Renal cortex interstitium (tissue), 11 donors: ENCODE measurements around the gene FUT3. TPM values are rescaled to one million over a fixed set of nuclear protein-coding genes. Genes with fewer than 3 reads are reported as not detected.

Experiments
- DNase-seq, 11 donors: peaks; one replicate each; pipeline ENCODE4 v3.0.0-alpha.2; 2013; ENCODE audit warnings: low read depth in 9 of 11, low spot score in 4 of 11; ENCODE audit errors: extremely low read depth in 1 of 11
- polyA plus RNA-seq, 3 donors: library from polyadenylated mRNA; unstranded; fragments of 120-200 nt; gene quantifications; one replicate each; pipeline ENCODE4 v1.2.1, GENCODE V29; 2013; ENCODE audit not compliant: insufficient read length in 3 of 3

The FUT3 gene
- polyA plus RNA-seq, 3 donors, result 0.40 to 1.9 (median 0.89) TPM

DNA sequence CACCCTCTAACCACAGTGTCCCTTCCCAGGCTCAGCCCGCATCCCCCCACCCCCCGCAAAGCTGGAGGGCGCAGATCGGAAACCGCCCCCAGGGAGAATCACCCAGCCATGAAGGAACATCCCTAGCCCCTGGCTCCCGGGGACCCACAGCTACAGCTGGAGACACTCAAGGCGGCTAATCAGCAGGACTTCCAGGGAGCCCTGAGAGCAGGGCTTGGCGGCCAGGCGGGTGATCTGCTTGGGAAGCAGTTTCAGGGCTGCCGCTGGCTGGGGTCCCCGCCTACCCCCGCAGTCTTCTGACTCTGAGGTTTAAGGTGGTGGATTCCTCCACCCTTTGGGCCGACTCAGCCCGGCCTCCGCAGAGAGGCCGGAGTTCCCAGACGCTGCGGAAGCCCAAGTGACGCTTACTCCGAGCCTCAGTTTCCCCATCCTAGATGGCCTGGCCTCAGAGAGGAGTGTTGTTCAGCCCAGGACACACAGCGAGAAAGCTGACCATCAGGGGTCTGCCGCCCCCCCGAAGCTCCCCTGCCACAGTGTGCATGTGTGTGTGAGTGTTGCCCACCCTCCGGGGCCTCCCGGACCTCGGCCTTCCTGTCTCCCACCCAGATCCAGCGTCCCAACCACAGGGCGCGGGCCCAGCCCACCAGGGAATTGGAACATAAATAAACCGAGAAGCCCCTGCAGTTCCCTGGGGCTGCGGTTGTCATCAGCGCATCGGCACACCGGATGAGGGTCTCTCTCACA, 21.5 kb downstream of the FUT3 start:
- DNase-seq, result no peak

- DNase-seq, result peak in 10 of 11 donors; percentile 56 to 83 (median 76)
Measured at GRCh38 chr19:5828661-5829566, 22.3 kb downstream of the FUT3 start.

DNA sequence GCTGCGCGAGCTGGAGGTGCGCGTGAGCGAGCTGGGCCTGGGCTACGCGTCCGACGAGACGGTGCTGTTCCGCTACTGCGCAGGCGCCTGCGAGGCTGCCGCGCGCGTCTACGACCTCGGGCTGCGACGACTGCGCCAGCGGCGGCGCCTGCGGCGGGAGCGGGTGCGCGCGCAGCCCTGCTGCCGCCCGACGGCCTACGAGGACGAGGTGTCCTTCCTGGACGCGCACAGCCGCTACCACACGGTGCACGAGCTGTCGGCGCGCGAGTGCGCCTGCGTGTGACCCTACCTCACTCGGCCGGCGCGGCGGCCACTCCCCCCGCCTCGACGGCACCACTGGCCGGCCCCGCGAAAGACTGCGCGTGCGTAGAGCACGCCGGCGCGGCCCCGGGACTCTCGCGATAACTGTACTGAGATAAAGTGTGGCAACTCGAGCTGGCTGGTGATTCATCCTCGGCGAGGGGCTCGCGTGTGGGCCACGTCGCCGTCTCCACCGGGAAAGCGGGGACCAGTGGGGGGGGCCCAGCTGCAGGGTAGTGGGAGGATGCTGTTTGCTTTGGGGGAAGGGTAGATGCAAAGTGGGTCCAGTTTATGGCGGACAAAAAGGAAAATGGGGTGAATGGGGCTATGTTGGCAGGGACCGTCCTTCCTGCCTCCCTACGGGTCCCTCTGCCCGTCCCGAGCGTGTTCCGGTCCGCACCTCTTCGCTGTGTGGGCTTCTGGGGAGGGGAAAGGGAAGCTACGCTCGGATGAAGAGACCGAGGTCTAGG, 23.2 kb downstream of the FUT3 start:
- peak; percentile 88 to 94 (median 92) for DNase-seq

DNA sequence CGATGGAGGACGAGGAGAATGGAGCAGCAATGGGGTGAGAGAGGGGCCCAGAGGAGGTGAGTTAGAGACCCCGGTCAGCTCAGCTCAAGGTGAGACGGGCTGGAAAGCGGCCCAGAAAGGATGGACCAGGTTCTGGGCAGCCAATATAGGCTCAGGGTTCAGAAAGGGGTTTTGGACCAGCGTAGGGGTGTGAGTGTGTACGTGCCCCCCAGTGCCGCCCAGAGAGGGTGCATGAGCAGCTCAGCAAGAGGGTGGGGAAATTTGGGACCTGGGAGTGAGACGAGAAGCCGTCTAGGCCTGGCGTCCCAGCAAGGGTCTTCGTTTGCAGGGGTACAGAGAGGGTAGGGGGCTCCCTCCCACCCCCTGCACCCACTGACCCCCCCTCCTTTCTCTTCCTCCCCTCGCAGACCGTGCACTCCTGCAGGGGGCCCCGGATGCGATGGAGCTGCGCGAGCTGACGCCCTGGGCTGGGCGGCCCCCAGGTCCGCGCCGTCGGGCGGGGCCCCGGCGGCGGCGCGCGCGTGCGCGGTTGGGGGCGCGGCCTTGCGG, 23.8 kb downstream of the FUT3 start:
- no peak for DNase-seq

GRCh38 chr19:5826531-5827341, 24.5 kb downstream of the FUT3 start:
- DNase-seq, result peak in 8 of 11 donors; percentile 56 to 79 (median 76)

- no peak for DNase-seq
Measured at GRCh38 chr19:5825178-5825577, 26.1 kb downstream of the FUT3 start.

DNA sequence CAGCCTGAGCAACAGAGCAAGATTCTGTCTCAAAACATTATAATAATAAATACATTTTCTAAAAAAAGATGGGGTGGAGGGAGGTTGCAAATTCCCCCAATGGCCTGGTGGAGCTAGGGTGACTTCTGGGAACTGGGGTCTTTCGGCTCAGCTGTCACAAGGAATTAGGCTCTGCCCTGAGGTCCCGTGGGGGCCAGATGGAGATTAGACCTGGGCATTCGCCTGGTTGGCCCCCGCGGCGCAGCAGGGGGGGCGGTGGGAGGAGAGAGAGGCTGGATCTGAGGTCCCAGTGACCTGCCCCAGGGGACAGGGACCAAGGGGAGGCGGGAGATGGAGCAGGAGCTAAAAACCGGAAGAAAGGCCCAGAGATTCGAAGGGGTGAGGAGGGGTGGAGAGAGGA, 26.5 kb downstream of the FUT3 start:
- no peak for DNase-seq

- no peak for DNase-seq
Measured at GRCh38 chr19:5823579-5824281, 27.5 kb downstream of the FUT3 start.

- no peak for DNase-seq
Measured at GRCh38 chr19:5822181-5822844, 28.9 kb downstream of the FUT3 start.

DNA sequence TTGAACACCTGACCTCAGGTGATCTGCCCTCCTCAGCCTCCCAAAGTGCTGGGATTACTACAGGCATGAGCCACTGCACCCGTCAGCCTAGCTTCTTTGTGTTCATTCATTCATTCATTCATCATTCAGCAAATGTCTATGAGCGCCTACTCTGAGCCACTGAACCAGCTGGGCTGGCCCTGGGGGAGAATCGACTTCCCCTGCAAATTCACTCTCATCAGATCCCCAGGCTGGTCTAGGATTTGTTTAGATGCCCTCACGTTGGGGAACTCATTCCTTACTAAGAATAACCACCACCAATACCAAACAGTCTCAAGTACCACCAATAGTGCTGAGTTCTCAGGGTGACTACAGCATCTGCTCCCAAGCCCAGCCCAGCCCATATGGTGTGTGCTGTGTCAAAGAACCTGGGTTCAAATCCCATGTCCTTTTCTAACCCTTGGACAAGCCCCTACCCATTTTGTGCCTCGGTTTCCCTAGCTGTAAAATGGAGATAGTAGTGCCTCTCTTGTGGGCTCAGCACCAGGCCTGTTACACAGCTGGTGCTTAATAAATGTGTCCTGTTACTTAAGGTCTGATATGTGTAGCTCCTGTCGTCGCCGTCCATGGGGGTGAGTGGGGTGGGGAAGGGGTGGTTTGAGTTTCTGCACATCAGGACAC, 29.6 kb downstream of the FUT3 start:
- no peak for DNase-seq

- DNase-seq, result no peak
Measured at GRCh38 chr19:5820785-5821184, 30.5 kb downstream of the FUT3 start.

DNA sequence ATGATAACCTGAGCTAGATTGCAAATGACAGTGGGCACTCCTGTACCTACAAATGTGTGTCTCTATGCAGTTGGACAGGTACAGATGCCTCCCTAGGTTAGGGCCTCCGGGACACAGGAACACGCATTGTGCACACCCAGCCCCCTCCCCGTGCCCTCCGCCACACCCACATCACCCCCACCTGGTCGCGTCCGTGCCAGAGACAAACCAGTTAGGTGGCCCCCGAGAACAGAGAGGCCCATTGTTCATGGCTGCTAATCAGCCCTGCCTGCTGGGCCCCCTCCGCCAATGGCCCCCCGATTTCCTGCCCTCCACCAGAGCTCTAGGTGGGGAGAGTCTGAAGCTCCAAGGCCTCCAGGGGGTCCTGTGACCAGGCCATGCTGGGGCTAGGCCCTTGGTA, 32.7 kb downstream of the FUT3 start:
- DNase-seq, result no peak

GRCh38 chr19:5817218-5817617, 34.0 kb downstream of the FUT3 start:
- DNase-seq, result no peak

- no peak for DNase-seq
Measured at GRCh38 chr19:5814852-5815246, 36.4 kb downstream of the FUT3 start.

- no peak for DNase-seq
Measured at GRCh38 chr19:5814123-5814851, 37.0 kb downstream of the FUT3 start.

DNA sequence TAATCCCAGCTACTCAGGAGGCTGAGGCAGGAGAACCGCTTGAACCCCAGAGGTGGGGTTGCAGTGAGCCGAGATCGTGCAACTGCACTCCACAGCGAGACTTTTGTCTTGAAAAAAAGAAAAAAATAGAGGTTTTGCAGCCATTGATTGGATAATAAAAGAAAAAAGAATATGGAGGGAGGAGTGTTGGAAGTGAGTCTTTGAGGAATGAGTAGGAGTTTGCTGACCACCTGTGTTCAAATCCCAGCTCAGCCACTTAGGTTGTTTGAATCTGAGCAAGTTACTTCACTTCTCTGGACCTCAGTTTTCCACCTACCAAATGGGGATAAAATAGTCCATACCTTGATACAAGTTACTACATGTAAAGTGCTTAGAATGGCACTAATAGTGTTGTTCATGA, 40.1 kb downstream of the FUT3 start:
- no peak for DNase-seq
